ENCODE data around the gene B4GALT1.

DNA sequence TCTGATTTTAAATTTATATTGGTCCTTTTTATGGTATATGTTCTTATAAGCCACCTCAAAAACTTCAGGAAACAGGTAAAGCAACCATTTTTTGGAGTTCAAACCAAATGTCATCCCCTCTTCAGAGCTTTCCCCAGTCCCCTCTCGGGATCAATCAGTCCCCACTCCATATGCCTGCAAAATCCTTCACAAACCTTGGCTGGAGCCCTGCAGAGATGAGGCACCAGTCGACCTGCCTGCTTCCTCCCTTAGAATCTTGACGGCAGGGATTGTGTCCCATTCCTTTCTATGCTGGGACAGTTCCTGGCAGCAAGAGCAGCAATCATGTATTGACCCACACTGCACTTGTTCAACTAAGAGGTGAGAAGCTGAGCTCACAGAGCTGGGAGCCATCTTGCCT is 22.6 kb downstream of the B4GALT1 start:
- TF ChIP-seq, protein P1, sequence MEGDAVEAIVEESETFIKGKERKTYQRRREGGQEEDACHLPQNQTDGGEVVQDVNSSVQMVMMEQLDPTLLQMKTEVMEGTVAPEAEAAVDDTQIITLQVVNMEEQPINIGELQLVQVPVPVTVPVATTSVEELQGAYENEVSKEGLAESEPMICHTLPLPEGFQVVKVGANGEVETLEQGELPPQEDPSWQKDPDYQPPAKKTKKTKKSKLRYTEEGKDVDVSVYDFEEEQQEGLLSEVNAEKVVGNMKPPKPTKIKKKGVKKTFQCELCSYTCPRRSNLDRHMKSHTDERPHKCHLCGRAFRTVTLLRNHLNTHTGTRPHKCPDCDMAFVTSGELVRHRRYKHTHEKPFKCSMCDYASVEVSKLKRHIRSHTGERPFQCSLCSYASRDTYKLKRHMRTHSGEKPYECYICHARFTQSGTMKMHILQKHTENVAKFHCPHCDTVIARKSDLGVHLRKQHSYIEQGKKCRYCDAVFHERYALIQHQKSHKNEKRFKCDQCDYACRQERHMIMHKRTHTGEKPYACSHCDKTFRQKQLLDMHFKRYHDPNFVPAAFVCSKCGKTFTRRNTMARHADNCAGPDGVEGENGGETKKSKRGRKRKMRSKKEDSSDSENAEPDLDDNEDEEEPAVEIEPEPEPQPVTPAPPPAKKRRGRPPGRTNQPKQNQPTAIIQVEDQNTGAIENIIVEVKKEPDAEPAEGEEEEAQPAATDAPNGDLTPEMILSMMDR (IDR thresholded peaks at IDR 0.05) = no peak
- no peak for TF ChIP-seq POLR2A (IDR thresholded peaks at IDR 0.05)

Data from uterus (tissue), 2 donors.